ENCODE results near the gene TBC1D14. TPM values are rescaled to one million over a fixed set of nuclear protein-coding genes. Genes with fewer than 3 reads are reported as not detected.

The TBC1D14 gene
- total RNA-seq, 1 experiment from 2014 or later = 54.0 TPM

- H3K4me1 ChIP-seq = peaks cover 4% of the 10 kb centered on the region; the same call in 1 of the 2 replicates
- TF ChIP-seq CTCF (IDR thresholded peaks at IDR 0.05; ENCODE audit: insufficient read depth in 1 of 2, low read depth in 1 of 2, low read length in 1 of 2, severe bottlenecking in 1 of 2, unreplicated experiment in 1 of 2) = no peak
- H3K36me3 ChIP-seq (ENCODE audit: control insufficient read depth, insufficient read depth, low read length) = no peaks in the 10 kb centered on the region; the same call in 1 of the 2 replicates
- intact Hi-C loops (cut with micrococcal nuclease; ENCODE audit: unreplicated experiment) = loop anchor here (1.0 kb wide), 1 partner anchor 25 kb away; the partner anchor contains the start of gene GRPEL1
- no TSS peak for BruUV-seq (replicated peaks)
- H3K4me3 ChIP-seq (ENCODE audit: low read depth, low read length) = peak within 1 kb of the TSS; percentile 98
- peaks cover 23% of the 10 kb centered on the region for H3K4me1 Mint-ChIP-seq (ENCODE audit: low read depth, unreplicated experiment)
- peak within 1 kb of the TSS; percentile 82 for H3K4me3 Mint-ChIP-seq (ENCODE audit: unreplicated experiment)
- peaks cover 16% of the 10 kb centered on the region for H3K36me3 Mint-ChIP-seq (ENCODE audit: insufficient read depth, unreplicated experiment)
- peak within 1 kb of the TSS; percentile 39 for H3K27ac Mint-ChIP-seq (ENCODE audit: unreplicated experiment)
- H3K27me3 ChIP-seq (replicated peaks; ENCODE audit: control insufficient read depth, insufficient read depth, low read length) = no peaks in the 10 kb centered on the region
- DNase-seq = peak in 1 of 2 experiments; percentile 51
- no peaks in the 10 kb centered on the region for H3K9me3 Mint-ChIP-seq (ENCODE audit: unreplicated experiment)
- ChIA-PET POLR2A (interaction anchor here (2.0 to 2.9 kb wide), 2 partner anchors 9 to 24 kb away, joined by 8 to 27 read pairs; partner anchors contain the start of gene GRPEL1), CTCF (interaction anchor here (0.7 to 2.9 kb wide), 17 partner anchors 9 to 323 kb away, joined by 3 to 30 read pairs (median 5); partner anchors contain the start of gene GRPEL1)
- no peaks in the 10 kb centered on the region for H3K9me3 ChIP-seq
- H3K27me3 Mint-ChIP-seq (ENCODE audit: insufficient read depth, unreplicated experiment) = no peaks in the 10 kb centered on the region
Observed at GRCh38 chr4:7043284-7044136, 133.9 kb downstream of the TBC1D14 start, which contains the start of gene TADA2B. Gene TADA2B, plus strand, starts transcription at chr4:7043372. Its CDS starts 208 bp downstream, at chr4:7043580.

DNA sequence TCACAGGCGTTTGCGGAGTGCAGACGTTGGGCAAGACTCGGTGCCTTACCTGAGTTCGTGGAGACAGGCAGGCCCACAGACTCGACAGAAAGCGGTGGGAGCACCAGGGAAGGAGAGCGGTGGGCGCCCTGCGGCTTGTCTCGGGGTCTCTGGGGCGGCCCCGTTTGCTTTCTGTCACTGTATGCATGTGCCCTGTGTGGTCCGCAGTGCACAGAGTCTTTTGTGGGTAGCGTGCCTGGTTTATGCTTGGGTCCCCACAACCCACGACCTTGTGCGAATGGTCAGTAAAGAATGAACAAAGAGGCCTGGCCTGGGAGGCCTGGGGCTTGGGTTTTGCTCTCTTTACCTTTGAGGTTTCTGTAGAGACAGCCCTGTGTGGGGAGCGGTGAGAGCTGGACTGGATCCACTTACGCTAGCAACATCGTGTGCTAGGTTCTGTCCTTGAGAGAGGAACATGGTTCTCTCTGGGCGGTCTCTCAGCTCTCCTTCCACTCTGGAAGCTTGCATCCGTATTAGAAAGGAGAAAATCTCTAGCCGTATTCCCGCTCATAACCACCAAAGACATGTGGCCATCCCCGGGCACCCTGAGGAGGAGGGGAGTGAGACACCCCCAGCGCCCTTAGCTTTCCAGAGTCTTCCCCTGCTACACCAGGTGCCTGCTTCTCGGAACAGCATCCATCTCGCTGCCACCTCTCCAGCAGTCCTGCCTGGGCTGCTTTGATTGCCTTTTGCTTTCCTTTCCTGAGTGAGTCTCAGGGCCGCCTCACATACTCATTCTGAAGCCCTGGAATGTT, 134.7 kb downstream of the TBC1D14 start:
- no peak for DNase-seq
- CTCF ChIA-PET = interaction anchor here (1.8 to 2.9 kb wide), 2 partner anchors 23 to 27 kb away, joined by 24 to 30 read pairs; partner anchors contain the start of gene GRPEL1
- Histone ChIP-seq H3K27me3 (replicated peaks; ENCODE audit: control insufficient read depth, insufficient read depth, low read length) (no peaks in the 10 kb centered on the region), H3K4me3 (ENCODE audit: low read depth, low read length) (peak overlapping the region; percentile 98), H3K36me3 (ENCODE audit: control insufficient read depth, insufficient read depth, low read length) (no peaks in the 10 kb centered on the region; the same call in 1 of the 2 replicates), H3K4me1 (peaks cover 4% of the 10 kb centered on the region; the same call in 1 of the 2 replicates), H3K9me3 (no peaks in the 10 kb centered on the region)
- peak overlapping the region; percentile 79 for H3K4me3 Mint-ChIP-seq (ENCODE audit: unreplicated experiment)
- no peaks in the 10 kb centered on the region for H3K9me3 Mint-ChIP-seq (ENCODE audit: unreplicated experiment)
- no TSS peak for BruUV-seq (replicated peaks)
- peak overlapping the region; percentile 30 for H3K27ac Mint-ChIP-seq (ENCODE audit: unreplicated experiment)
- POLR2A ChIA-PET = interaction anchor here (2.0 to 2.9 kb wide), 2 partner anchors 9 to 23 kb away, joined by 8 to 27 read pairs; partner anchors contain the start of gene GRPEL1
- intact Hi-C loops (cut with micrococcal nuclease; ENCODE audit: unreplicated experiment) = loop anchor here (1.0 kb wide), 1 partner anchor 24 kb away; the partner anchor contains the start of gene GRPEL1
- H3K36me3 Mint-ChIP-seq (ENCODE audit: insufficient read depth, unreplicated experiment) = peaks cover 16% of the 10 kb centered on the region
- H3K27me3 Mint-ChIP-seq (ENCODE audit: insufficient read depth, unreplicated experiment) = no peaks in the 10 kb centered on the region
- no peak for TF ChIP-seq CTCF (IDR thresholded peaks at IDR 0.05; ENCODE audit: insufficient read depth in 1 of 2, low read depth in 1 of 2, low read length in 1 of 2, severe bottlenecking in 1 of 2, unreplicated experiment in 1 of 2)
- H3K4me1 Mint-ChIP-seq (ENCODE audit: low read depth, unreplicated experiment) = peaks cover 23% of the 10 kb centered on the region
